G401 (cell line): ENCODE results near the gene OGFR. TPM values are rescaled to one million over a fixed set of nuclear protein-coding genes. Genes with fewer than 3 reads are reported as not detected.

Experiments used
- DNase-seq: peaks from one replicate; pipeline ENCODE4 v3.0.0-alpha.2; 2015; ENCODE audit warnings: low spot score
- in situ Hi-C: cut with HindIII; loops from 2 replicates; pipeline ENCODE4 v1.10.0; 2016; ENCODE audit warnings: low sequenced_read_pairs, mixed read lengths
- total RNA-seq: library from RNA; depleted of rRNA; stranded (reverse); fragments of >200 nt; shearing (Covaris generic); gene quantifications from 2 replicates; pipeline ENCODE4 v1.2.3, GENCODE V29; 2014

The OGFR gene
- total RNA-seq, 1 experiment from 2014 or later = 45.6 TPM

GRCh38 chr20:62796699-62797491 lies 7.7 kb upstream of the OGFR start:
- DNase-seq = no peak
- in situ Hi-C loops = no loop called here

GRCh38 chr20:62797671-62798532 lies 6.7 kb upstream of the OGFR start:
- DNase-seq = no peak
- in situ Hi-C loops = no loop called here

GRCh38 chr20:62799036-62799435 lies 5.6 kb upstream of the OGFR start:
- no peak for DNase-seq
- in situ Hi-C loops = no loop called here

GRCh38 chr20:62799459-62799858 lies 5.2 kb upstream of the OGFR start:
- no peak for DNase-seq
- in situ Hi-C loops = no loop called here

GRCh38 chr20:62799873-62800272 lies 4.8 kb upstream of the OGFR start:
- in situ Hi-C loops = no loop called here
- DNase-seq = no peak

GRCh38 chr20:62800314-62801259 lies 4.0 kb upstream of the OGFR start:
- in situ Hi-C loops = no loop called here

GRCh38 chr20:62801284-62802010 lies 3.2 kb upstream of the OGFR start:
- in situ Hi-C loops = no loop called here
- DNase-seq = no peak

More at GRCh38 chr20:62800314-62801259, 4.0 kb upstream of the OGFR start:
- no peak for DNase-seq

- DNase-seq = peak; percentile 81
- in situ Hi-C loops = no loop called here
Observed at GRCh38 chr20:62802026-62802712, 2.5 kb upstream of the OGFR start.

GRCh38 chr20:62804021-62804626 lies 511 bp upstream of the OGFR start:
- in situ Hi-C loops = no loop called here
- no peak for DNase-seq

- DNase-seq = no peak
- in situ Hi-C loops = no loop called here
Observed at GRCh38 chr20:62805155-62805710, 598 bp downstream of the OGFR start.

- no peak for DNase-seq
- in situ Hi-C loops = no loop called here
Observed at GRCh38 chr20:62805711-62806382, 1.2 kb downstream of the OGFR start.

- in situ Hi-C loops = no loop called here
- no peak for DNase-seq
Observed at GRCh38 chr20:62806383-62807050, 1.9 kb downstream of the OGFR start.

GRCh38 chr20:62807444-62808210 lies 3.0 kb downstream of the OGFR start:
- DNase-seq = no peak
- in situ Hi-C loops = no loop called here

- DNase-seq = peak; percentile 77
- in situ Hi-C loops = no loop called here
Observed at GRCh38 chr20:62808211-62808865, 3.7 kb downstream of the OGFR start.
